MM.1S (cell line): ENCODE measurements around the gene GRIK5.

Source experiments
- DNase-seq: peaks from one replicate; pipeline ENCODE4 v3.0.0-alpha.2; 2015
- H2AFZ ChIP-seq: fragments of 300-600 bp; sonication (generic); 2 replicates; pipeline ENCODE4 v1.6.0; 2016; ENCODE audit warnings: antibody characterized with exemption, low read length
- H3F3A ChIP-seq: fragments of 300-600 bp; sonication (generic); 2 replicates; pipeline ENCODE4 v1.6.1; 2016; ENCODE audit warnings: mild to moderate bottlenecking, antibody characterized with exemption, low read length, moderate library complexity, mixed read lengths; ENCODE audit not compliant: insufficient read depth
- H3K27ac ChIP-seq: fragments of 300-600 bp; sonication (generic); 2 replicates; pipeline ENCODE4 v1.5.1; 2016; ENCODE audit warnings: mild to moderate bottlenecking, low read length
- H3K27me3 ChIP-seq: fragments of 300-600 bp; sonication (generic); replicated peaks from 2 replicates; pipeline ENCODE4 v1.6.0; 2016; ENCODE audit warnings: low read length; ENCODE audit not compliant: insufficient read depth
- H3K36me3 ChIP-seq: fragments of 300-600 bp; sonication (generic); replicated peaks from 2 replicates; pipeline ENCODE4 v1.6.1; 2016; ENCODE audit warnings: mild to moderate bottlenecking, low read length, mixed read lengths; ENCODE audit not compliant: insufficient read depth
- H3K4me1 ChIP-seq: fragments of 300-600 bp; sonication (generic); 2 replicates; pipeline ENCODE4 v1.6.1; 2016; ENCODE audit warnings: low read length, mixed read lengths
- H3K4me2 ChIP-seq: fragments of 300-600 bp; sonication (generic); 2 replicates; pipeline ENCODE4 v1.6.0; 2016; ENCODE audit warnings: low read depth, low read length
- H3K4me3 ChIP-seq: fragments of 300-600 bp; sonication (generic); 2 replicates; pipeline ENCODE4 v1.5.1; 2016; ENCODE audit warnings: low read length, mixed read lengths
- H3K79me2 ChIP-seq: fragments of 300-600 bp; sonication (generic); 2 replicates; pipeline ENCODE4 v1.6.1; 2016; ENCODE audit warnings: mixed run types, low read length, mixed read lengths
- H3K9ac ChIP-seq: fragments of 300-600 bp; sonication (generic); 2 replicates; pipeline ENCODE4 v1.6.1; 2016; ENCODE audit warnings: low read length, mixed read lengths
- H3K9me2 ChIP-seq: fragments of 300-600 bp; sonication (generic); replicated peaks from 2 replicates; pipeline ENCODE4 v1.6.1; 2016; ENCODE audit warnings: mild to moderate bottlenecking, low read length, mixed read lengths; ENCODE audit not compliant: insufficient read depth
- H3K9me3 ChIP-seq: fragments of 300-600 bp; sonication (generic); replicated peaks from 2 replicates; pipeline ENCODE4 v1.6.1; 2016; ENCODE audit warnings: mild to moderate bottlenecking, low read length, mixed read lengths; ENCODE audit not compliant: insufficient read depth
- H4K20me1 ChIP-seq: fragments of 300-600 bp; sonication (generic); 2 replicates; pipeline ENCODE4 v1.6.1; 2016; ENCODE audit warnings: mild to moderate bottlenecking, low read length, moderate library complexity, mixed read lengths; ENCODE audit not compliant: insufficient read depth
- CTCF ChIP-seq: fragments of 300-600 bp; sonication (generic); IDR thresholded peaks from 2 replicates; pipeline ENCODE4 v1.5.1; 2016; ENCODE audit warnings: antibody characterized with exemption, low read length, mixed read lengths
- EZH2 ChIP-seq: fragments of 300-600 bp; sonication (generic); optimal IDR thresholded peaks from 2 replicates; pipeline ENCODE3; 2017; ENCODE audit warnings: low read depth, mild to moderate bottlenecking, antibody characterized with exemption, low read length, mixed read lengths
- EZH2phosphoT487 ChIP-seq: fragments of 300-600 bp; sonication (generic); IDR thresholded peaks from 2 replicates; pipeline ENCODE4 v1.6.1; 2018; ENCODE audit warnings: antibody characterized with exemption, low read length

Gene GRIK5

GRCh38 chr19:42115705-42116104, 45.7 kb upstream of the GRIK5 start:
- DNase-seq: no peak
- H3K27ac ChIP-seq: no peak overlapping the region
- no peaks in the 10 kb centered on the region for H3K27me3 ChIP-seq
- H2AFZ ChIP-seq: no peak overlapping the region
- no peaks in the 10 kb centered on the region for H3K9me2 ChIP-seq
- no peaks in the 10 kb centered on the region for H3F3A ChIP-seq
- no peak overlapping the region for H3K4me3 ChIP-seq
- no peaks in the 10 kb centered on the region for H3K79me2 ChIP-seq
- H3K4me1 ChIP-seq: peaks cover 19% of the 10 kb centered on the region
- TF ChIP-seq EZH2phosphoT487 (no peak), EZH2 (no peak), CTCF (no peak)
- no peaks in the 10 kb centered on the region for H3K36me3 ChIP-seq
- no peak overlapping the region for H3K4me2 ChIP-seq
- no peaks in the 10 kb centered on the region for H3K9me3 ChIP-seq
- H4K20me1 ChIP-seq: no peaks in the 10 kb centered on the region
- H3K9ac ChIP-seq: no peak overlapping the region

- no peak for DNase-seq
- Histone ChIP-seq H3K27ac (no peak overlapping the region), H3K4me3 (no peak overlapping the region), H3K27me3 (no peaks in the 10 kb centered on the region), H3K9me2 (no peaks in the 10 kb centered on the region), H3K4me2 (no peak overlapping the region), H2AFZ (no peak overlapping the region), H3K36me3 (no peaks in the 10 kb centered on the region), H4K20me1 (no peaks in the 10 kb centered on the region), H3K4me1 (peaks cover 19% of the 10 kb centered on the region), H3K9ac (no peak overlapping the region), H3K79me2 (no peaks in the 10 kb centered on the region), H3F3A (no peaks in the 10 kb centered on the region), H3K9me3 (no peaks in the 10 kb centered on the region)
- no peak for TF ChIP-seq EZH2phosphoT487
- TF ChIP-seq CTCF: no peak
- no peak for TF ChIP-seq EZH2
Measured at GRCh38 chr19:42115219-42115618, 45.2 kb upstream of the GRIK5 start.

GRCh38 chr19:42114412-42114811, 44.4 kb upstream of the GRIK5 start:
- H3K27me3 ChIP-seq: no peaks in the 10 kb centered on the region
- peaks cover 19% of the 10 kb centered on the region for H3K4me1 ChIP-seq
- H3K27ac ChIP-seq: no peak overlapping the region; the same call in 1 of the 2 replicates
- H3K9me3 ChIP-seq: no peaks in the 10 kb centered on the region
- peak; percentile 79 for DNase-seq
- H3K36me3 ChIP-seq: no peaks in the 10 kb centered on the region
- no peaks in the 10 kb centered on the region for H3K9me2 ChIP-seq
- H3K9ac ChIP-seq: no peak overlapping the region
- H3K4me2 ChIP-seq: peak overlapping the region; percentile 53; the same call in 1 of the 2 replicates
- H3F3A ChIP-seq: no peaks in the 10 kb centered on the region
- H4K20me1 ChIP-seq: no peaks in the 10 kb centered on the region
- H3K4me3 ChIP-seq: no peak overlapping the region
- H3K79me2 ChIP-seq: no peaks in the 10 kb centered on the region
- peak overlapping the region; percentile 50; the same call in 1 of the 2 replicates for H2AFZ ChIP-seq
- TF ChIP-seq EZH2phosphoT487 (no peak), CTCF (no peak), EZH2 (no peak)
